SU-DHL-6 (cell line): ENCODE results near the gene HOXA5.

ENCODE experiments used
- CTCF ChIP-seq: fragments of 200-600 bp; sonication (generic); IDR thresholded peaks from one replicate; pipeline ENCODE4 v1.5.1; 2017; ENCODE audit warnings: antibody characterized with exemption, mild to moderate bottlenecking, low read length, moderate library complexity; ENCODE audit not compliant: insufficient read depth, poor library complexity, severe bottlenecking
- EZH2phosphoT487 ChIP-seq: fragments of 200-600 bp; sonication (generic), shearing (Covaris generic); conservative IDR thresholded peaks from 2 replicates; pipeline ENCODE4 v1.6.1; 2018; ENCODE audit warnings: mild to moderate bottlenecking, antibody characterized with exemption, low read length, moderate library complexity, mixed read lengths

GRCh38 chr7:27159266-27160144, 16.0 kb upstream of the HOXA5 start:
- TF ChIP-seq CTCF (no peak), EZH2phosphoT487 (no peak)
